Omental fat pad (tissue), 4 donors: ENCODE data around the gene RGS6. TPM values are rescaled to one million over a fixed set of nuclear protein-coding genes. Genes with fewer than 3 reads are reported as not detected.

Source experiments
- ATAC-seq: fragments of 150-250 bp; one replicate; pipeline ENCODE4 v1.9.1; 2016; ENCODE audit warnings: mild to moderate bottlenecking, moderate library complexity; ENCODE audit not compliant: low FRiP score
- DNase-seq: peaks from one replicate; pipeline ENCODE4 v3.0.0-alpha.2; 2019; ENCODE audit warnings: low spot score
- CTCF ChIP-seq, 3 donors: fragments of 450-650 bp; IDR thresholded peaks; one replicate each; pipeline ENCODE4 v1.5.1; 2016 to 2017; ENCODE audit warnings: antibody characterized with exemption in 3 of 3, mild to moderate bottlenecking in 3 of 3, moderate library complexity in 2 of 3
- total RNA-seq, 4 donors: library from RNA; depleted of rRNA; stranded (reverse); fragments of >200 nt; gene quantifications; one replicate each; pipeline ENCODE4 v1.1.0, GENCODE V29; 2016

Gene RGS6
- total RNA-seq, 4 donors from 2014 or later: 5.2 to 27.3 (median 6.9) TPM

GRCh38 chr14:72369106-72369505 is 436.9 kb downstream of the RGS6 start:
- DNase-seq: no peak
- ATAC-seq: no peak
- no peak for TF ChIP-seq CTCF (IDR thresholded peaks at IDR 0.05)

DNA sequence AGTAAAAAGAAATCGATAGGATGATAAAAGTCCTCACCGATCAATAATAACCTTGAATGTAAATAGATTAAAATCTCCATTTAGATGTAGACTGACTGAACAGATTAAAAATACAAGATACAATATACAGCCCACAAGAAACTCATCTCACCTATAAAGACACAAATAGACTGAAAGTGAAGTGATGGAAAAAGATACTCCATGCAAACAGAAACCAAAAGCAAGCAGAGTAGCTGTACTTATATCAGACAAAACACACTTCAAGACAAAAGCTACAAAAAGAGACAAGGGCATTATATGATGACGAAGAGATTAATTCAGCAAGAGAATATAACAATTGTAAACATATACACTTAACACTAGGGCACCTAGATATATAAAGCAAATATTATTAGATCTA is 444.8 kb downstream of the RGS6 start:
- TF ChIP-seq CTCF (IDR thresholded peaks at IDR 0.05): no peak
- no peak for ATAC-seq
- no peak for DNase-seq

GRCh38 chr14:72380456-72380855 is 448.2 kb downstream of the RGS6 start:
- DNase-seq (no peak), ATAC-seq (no peak)
- TF ChIP-seq CTCF (IDR thresholded peaks at IDR 0.05): no peak

- no peak for TF ChIP-seq CTCF (IDR thresholded peaks at IDR 0.05)
- ATAC-seq (no peak), DNase-seq (no peak)
Measured at GRCh38 chr14:72383865-72384264, 451.6 kb downstream of the RGS6 start.

DNA sequence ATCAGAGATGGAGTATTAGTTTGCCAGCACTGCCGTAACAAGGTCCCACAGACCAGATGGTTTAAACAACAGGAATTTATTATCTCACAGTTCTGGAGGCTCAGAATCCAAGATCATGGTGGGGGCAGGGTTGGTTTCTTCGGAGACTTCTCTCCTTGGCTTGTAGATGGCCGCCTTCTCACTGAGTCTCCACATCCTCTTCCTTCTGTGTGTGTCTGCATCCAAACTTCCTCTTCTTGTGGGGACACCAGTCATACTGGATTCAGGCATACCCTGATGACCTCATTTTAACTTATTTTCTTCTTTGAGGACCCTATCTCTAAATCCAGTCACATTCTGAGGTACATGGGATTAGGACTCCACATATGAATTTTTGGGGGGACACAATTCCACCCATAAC is 455.5 kb downstream of the RGS6 start:
- no peak for DNase-seq
- no peak for ATAC-seq
- TF ChIP-seq CTCF (IDR thresholded peaks at IDR 0.05): no peak

- ATAC-seq: no peak
- TF ChIP-seq CTCF (IDR thresholded peaks at IDR 0.05): no peak
- DNase-seq: no peak
Measured at GRCh38 chr14:72389200-72389599, 457.0 kb downstream of the RGS6 start.

GRCh38 chr14:72401101-72401625 is 468.9 kb downstream of the RGS6 start:
- DNase-seq (no peak), ATAC-seq (no peak)
- no peak for TF ChIP-seq CTCF (IDR thresholded peaks at IDR 0.05)
